Esophagus squamous epithelium (tissue), 4 donors: ENCODE measurements around the gene RNF17.

Experiments used
- POLR2A ChIP-seq, 4 donors: fragments of 450-650 bp; IDR thresholded peaks; one replicate each; pipeline ENCODE4 v1.6.1; 2017; ENCODE audit warnings: antibody characterized with exemption in 4 of 4, mild to moderate bottlenecking in 4 of 4, moderate library complexity in 3 of 4
- TF ChIP-seq, protein P1 (sequence below), 6 experiments: fragments of 450-650 bp in 4 of 6; fragments of 200-600 bp in 2 of 6; sonication (generic) in 2 of 6; IDR thresholded peaks; one replicate each; pipeline ENCODE4 v1.5.1; 2016 to 2019; ENCODE audit warnings: antibody characterized with exemption in 6 of 6, mild to moderate bottlenecking in 4 of 6, moderate library complexity in 4 of 6

DNA sequence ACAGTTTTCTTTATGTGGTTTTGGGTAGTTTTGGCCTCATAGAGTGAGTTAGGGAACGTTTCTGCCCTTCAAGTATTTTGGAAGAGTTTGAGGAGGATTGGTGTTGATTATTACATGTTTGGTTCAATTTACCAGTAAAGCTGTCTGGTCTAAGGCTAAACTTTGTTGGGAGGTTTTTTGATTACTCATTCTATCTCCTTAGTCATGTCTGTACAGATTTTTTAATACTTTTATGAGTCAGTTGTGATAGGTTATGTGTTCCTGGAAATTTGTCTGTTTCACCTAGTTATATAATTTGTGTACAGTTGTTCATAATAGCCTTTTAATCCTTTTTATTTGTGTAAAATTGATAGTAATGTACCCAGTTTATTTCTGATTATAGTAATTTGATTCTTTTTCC is 20.4 kb downstream of the RNF17 start:
- TF ChIP-seq, protein P1, sequence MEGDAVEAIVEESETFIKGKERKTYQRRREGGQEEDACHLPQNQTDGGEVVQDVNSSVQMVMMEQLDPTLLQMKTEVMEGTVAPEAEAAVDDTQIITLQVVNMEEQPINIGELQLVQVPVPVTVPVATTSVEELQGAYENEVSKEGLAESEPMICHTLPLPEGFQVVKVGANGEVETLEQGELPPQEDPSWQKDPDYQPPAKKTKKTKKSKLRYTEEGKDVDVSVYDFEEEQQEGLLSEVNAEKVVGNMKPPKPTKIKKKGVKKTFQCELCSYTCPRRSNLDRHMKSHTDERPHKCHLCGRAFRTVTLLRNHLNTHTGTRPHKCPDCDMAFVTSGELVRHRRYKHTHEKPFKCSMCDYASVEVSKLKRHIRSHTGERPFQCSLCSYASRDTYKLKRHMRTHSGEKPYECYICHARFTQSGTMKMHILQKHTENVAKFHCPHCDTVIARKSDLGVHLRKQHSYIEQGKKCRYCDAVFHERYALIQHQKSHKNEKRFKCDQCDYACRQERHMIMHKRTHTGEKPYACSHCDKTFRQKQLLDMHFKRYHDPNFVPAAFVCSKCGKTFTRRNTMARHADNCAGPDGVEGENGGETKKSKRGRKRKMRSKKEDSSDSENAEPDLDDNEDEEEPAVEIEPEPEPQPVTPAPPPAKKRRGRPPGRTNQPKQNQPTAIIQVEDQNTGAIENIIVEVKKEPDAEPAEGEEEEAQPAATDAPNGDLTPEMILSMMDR (IDR thresholded peaks at IDR 0.05), result no peak
- no peak for TF ChIP-seq POLR2A (IDR thresholded peaks at IDR 0.05)
